HG02642 (cell line): ENCODE results near the gene DLG2.

Experiments
- ATAC-seq: cut with Tn5 transposase; IDR thresholded peaks from one replicate; pipeline ENCODE4 v1.9.1; 2021; ENCODE audit warnings: mild to moderate bottlenecking; ENCODE audit not compliant: unreplicated experiment, poor library complexity

DLG2 gene

DNA sequence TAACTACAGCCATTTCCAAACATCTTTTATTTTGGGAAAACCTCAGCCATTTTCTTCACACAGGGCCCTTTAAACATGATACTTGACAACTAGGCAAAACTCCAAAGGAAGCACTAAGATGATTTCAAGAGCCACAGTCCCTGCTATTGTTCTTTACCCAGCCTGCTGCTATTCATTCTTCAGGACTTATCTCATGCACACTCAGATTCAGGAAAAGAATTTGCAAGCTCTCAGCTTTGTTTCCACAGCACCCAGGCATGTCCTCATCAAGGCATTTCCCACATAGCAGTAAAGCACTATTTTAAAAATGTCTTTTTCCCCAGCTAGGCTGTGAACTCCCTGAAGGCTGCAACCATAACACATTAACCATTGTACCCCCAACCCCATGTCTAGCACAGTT is 1731.6 kb downstream of the DLG2 start:
- no peak for ATAC-seq

DNA sequence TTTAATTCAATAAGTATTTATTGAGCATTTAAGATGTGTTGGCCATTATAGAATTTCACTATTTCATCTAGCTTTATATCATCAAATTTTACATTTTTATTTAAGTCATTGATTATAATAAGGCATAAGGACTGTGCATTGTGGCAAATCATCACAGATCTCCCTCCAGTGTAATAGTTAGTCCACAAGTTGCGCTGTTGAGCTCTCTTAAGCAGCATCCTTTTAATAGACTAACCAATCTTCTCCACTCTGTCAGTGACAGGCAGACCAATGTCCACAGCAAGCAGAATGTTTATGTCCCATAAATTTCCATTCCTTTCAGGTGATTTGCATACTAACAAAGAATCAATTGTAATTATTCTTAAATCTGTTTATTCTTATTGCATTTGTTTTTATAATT is 1745.7 kb downstream of the DLG2 start:
- ATAC-seq, result no peak

DNA sequence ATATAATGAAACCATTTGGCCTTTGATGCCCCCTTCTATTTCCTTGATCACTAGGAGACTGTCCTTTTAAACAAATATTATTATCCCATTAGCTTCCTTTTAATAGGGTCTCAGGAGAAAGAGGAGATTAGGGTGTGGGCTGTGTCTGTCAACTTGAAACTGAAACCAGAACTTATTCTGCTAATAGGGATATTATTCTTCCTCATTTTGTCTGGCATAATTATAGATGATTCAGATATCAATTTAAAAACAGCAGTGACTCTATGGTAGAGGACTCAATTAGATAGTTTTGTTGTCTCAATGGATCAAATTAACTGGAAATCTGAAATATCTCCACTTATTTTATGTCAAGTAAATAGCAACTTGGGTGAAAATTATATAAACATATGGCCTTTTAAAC is 1756.1 kb downstream of the DLG2 start:
- ATAC-seq, result no peak

DNA sequence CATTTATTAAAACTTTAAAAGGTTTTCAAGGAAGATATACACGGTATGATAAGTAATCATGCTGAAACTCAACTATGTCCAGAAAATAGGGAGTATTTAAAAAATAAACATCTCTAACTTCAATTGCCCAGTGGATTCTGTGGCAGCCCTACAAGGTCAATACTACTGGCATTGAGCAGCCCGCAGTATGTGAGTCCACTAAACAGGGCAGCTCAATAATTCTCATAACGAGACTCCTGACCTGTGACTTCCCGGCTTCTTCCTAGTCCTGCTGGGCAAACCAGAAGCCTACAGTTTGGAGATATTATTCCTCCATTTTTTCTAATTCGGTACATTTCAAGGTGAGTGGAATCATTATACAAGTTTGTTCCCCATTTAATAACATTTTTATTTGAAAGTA is 1760.5 kb downstream of the DLG2 start:
- no peak for ATAC-seq

DNA sequence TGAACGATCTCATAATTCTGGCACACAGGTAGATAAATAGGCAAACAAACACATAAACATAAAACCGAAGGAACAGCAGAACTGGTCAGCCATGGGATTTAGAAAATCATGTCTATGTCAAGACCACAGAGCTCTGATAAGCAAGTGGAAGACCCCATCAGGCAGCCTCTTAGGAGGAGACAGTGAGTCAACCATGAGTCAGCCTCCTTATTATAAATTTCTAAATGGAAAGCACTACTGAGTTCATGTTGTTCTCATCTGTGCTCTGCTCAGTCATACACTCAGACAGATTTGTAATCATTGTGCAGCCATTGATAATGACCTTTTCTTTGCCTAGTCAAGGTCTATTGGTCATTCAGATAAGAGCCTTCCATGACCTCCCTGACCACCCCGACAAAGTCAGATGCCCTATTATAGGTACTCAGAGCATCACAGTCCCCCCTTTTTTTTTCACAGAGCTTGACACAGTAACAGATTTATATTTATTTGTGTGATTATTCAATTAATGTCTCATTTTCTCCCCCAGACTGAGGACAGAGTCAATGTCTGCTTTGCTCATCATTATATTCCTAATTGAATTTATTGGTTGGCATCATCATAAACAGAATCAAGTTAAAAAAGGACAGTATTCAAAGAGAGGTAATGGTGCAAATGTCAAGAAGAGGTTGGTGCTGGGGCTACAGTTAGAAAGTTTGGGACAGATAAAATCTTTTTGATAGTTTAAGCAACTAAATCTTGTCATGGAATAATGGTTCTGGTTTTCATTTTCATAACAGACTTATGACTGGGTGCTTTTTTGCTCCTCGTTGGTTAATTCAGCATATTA is 1761.3 kb downstream of the DLG2 start:
- no peak for ATAC-seq

DNA sequence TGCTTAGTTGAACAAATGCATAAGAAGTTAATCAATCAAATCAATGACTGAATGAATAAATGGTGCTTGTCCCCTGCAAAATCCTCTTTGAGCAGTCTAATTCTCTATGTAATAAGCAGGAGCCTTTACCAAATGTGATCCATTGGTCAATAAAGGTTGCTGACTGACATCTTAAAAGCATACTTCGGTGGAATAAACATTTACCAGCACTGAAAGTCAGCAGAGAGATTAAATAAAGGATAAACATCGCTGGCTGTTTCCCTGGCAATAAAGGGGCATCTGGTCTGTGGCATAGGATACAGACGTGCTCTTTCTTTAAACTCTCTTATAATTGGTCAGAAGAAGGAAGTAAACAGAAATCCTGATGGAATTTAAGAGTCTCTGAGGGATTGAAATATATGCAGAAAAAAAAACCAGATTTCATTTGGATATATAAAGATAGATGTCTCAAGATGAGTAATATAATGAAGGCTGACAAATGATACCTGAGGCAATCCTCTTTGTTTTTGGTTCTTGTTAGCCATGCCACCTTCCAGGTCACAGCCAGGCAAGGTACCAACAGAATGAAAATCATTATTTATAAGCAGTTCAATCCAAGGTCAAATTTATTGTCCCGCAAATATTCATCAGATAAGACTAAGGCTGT is 1762.6 kb downstream of the DLG2 start:
- ATAC-seq, result no peak

DNA sequence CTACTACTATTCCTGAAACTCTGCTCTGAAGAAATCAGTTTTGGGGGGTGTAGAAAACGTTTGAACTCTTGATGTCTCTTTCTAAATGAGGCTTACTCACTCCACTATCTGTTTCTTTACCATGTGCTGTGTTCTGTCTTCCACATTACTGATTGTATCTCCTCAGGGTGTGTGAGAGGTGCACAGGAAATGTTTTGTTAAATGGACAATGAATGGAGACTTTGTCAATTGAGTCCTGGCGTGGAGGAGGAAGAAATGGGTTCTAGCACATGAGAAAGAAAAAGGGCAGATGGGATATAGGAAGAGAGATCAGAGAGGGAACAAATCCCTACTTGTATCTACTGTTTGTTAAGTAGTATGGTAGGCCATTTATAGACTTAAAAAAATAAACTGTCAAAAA is 1763.9 kb downstream of the DLG2 start:
- ATAC-seq, result no peak

DNA sequence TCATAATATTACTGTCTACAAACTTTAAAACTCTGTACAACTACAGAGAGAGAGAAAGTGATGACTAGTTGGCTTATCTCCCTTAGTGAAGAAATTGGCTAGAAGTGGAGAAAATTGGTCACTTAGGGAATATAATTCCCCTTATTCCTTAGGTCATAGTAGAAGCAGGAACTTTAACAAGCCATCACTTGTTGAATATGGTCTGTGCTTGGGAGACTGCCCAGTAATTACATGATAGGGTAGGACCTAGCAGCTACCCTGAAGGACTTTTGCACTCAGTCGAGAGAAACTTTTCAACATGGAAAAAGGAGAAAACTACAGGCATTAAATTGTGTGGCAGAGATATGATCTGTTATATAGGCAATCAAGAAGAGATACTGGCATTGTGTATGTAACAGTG is 1764.5 kb downstream of the DLG2 start:
- no peak for ATAC-seq

DNA sequence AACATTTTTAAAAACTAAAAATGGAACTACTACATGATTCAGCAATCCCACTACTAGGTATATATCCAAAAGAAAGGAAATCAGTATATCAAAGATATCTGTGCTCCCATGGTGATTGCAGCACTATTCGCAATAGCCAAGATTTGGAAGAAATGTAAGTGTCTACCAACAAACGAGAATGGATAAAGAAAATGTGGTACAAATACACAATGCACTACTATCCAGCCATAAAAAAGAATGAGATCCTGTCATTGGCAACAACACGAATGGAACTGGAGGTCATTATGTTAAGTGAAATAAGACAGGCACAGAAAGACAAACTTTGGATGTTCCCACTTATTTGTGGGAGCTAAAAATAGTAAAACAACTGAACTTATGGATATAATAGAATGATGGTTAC is 1765.1 kb downstream of the DLG2 start:
- no peak for ATAC-seq

DNA sequence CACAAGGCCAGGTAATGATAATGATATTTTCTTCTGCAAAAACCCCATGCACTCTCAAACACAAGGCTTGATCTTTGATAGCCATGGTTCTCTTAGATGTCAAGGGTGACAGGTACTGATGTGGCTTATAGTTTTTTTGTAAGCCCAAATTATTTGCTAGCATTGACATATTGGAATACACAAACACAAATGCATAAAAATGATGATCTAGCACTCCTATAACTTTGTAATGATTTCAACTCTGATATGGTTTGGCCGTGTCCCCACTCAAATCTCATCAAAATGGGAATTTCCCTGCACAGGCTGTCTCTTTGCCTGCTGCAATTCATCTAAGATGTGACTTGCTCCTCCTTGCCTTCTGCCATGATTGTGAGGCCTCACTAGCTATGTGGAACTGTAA is 1768.5 kb downstream of the DLG2 start:
- no peak for ATAC-seq

DNA sequence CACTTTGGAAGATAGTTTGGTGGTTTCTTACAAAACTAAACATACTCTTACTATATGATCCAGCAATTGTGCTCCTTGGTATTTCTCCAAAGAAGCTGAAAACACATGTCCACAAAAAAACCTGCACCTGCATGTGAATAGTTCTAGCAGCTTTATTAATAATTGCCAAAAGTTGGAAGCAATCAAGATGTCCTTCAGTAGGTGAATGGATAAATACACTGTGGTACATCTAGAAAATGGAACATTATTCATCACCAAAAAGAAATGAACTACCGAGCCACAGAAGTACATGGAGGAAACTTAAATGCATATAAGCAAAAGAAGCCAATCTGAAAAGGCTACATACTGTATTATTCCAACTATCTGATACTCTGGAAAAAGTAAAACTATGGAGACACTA is 1771.9 kb downstream of the DLG2 start:
- ATAC-seq, result no peak

DNA sequence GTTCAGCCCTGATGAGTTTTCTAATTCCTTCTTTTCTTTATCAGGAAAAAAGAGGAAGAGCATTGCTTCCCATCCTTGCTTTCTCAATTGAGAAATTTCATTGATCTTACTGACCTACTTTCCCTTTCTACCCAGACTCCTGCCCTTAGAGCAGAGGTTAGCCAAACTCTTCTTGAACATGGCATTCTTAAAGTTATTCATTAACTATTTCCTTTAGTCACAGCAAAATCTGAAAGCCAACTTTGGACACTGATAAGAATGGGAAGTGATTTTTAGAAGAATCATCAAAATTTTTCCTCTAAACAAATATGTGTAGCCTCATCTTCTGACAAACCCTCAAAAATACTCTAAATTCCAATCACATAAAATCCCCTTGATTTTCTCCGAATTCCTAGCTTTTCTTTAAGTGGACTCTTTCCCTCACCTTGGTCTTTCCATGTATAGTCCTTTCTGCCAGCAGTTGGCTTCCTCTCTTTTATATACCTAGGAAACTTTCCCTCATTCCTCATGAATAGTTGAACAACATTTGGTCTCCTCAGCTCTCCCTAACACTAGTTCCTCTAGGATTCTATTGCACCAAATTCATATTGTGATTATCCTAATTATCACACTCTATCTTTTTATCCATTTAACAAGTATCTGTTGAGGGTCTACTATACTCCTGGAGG is 1774.2 kb downstream of the DLG2 start:
- ATAC-seq, result no peak

DNA sequence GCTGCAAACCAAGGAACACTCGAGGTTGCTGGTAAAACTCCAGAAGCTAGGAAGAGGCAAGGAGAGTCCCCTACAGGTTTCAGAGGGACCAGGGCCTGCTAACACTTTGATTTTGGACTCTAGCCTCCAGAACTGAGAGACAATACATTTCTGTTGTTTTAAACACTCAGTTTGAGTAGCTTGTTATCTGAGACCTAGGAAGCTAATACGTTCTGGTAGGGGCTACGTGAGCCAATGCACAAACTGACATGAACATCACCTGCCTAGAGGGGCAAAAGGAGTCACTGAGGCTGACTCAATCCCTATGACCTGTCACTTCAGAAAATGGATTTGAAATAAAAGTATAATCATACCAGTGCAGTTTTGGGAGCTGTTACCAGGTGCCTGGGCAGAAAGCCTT is 1775.1 kb downstream of the DLG2 start:
- ATAC-seq, result no peak

DNA sequence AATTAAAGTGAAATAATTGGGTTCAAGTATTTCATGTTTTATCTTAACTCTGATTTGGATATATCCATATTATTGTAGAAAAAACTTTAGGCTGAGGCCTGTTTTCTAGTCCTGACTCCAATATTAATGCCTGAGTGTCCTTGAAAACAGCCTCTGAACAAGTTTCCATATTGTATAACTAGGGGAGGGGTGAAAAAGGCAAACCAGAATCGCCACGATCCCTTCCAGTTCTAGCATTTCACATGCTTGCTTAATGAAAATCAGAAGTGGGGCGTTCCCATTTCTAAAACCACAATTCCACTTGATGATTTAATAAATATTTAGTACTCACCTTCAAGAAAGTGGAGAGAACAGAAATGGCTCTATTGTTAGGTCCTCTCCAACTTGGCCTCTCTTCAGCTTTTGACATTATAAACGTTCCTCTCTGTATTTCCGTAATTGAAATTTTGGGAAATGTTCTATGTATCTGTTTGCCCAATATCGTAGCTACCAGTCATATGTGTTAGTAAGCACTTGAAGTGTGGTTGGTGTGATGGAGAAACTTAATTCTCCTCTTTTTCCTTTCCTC is 1779.6 kb downstream of the DLG2 start:
- no peak for ATAC-seq

DNA sequence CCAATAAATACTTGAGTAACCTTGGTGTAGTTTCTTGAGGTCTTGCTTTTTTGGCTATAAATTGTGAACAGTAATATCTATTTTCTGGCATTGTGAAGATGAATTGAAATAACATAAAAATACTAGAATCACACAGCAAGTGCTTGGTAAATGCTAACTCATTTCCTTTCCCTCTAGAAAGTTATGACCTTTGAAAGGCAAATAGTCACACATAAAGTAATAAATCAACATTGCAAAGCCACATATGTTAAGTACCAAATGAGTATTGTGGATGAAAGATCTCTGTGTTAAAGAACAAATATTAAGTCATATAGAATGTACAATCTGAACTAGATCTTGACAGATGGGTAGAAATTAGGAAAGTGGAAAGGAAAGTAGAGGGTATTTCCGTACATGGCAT is 1781.3 kb downstream of the DLG2 start:
- no peak for ATAC-seq

DNA sequence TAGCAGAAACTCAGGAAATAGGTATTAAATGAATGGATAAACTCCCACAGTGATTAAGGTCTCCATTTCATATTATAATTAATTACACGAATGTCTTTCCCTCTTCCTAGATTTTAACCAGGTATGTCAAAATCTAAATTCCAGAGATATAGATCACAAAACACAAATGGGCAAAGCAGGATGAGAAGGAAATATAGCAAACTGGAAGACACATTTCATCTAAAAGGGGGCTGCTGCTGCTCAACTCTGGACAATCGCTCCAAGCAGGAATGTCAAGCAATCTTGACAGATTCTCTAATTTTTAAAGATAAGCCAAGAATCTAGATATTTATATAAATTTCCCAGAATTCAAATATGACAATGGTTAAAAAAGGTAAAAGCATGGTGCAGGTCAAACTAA is 1786.8 kb downstream of the DLG2 start:
- no peak for ATAC-seq

DNA sequence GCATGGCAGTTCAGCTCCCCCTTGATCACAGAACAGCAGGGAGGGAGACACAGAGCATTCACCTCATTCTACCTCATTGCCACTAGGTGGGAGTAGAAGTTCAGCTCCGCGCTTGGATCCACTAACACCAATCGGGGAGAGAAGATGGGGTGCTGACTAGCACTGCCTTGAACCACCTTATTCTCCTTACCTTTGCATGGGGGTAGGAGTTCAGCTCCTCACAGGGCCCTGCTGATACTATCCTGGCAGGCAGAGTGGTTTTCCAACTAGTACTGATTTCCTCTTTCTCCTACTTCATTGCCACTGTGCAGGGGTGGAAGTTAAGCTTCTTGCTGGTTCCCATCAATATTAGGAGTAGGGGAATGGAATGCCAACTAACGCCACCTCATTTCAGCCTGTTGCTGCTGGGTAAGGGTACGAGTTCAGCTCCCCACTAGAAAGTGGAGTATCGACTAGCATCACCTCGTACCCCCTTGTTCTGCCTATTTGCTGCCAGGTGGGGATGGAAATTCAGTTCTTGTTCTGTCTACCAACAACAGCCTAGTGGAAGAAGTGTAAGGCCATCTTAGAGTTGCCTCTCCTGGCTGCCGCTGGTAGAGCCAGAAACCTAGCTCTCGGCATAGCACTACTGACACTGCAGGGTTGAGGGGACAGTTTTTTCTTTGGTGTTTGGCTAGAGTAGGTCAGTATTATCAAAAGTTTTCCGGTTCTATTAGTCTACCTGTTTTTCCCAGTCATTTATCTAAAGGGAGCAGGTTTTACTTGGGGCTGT is 1790.1 kb downstream of the DLG2 start:
- peak; percentile 86 for ATAC-seq

DNA sequence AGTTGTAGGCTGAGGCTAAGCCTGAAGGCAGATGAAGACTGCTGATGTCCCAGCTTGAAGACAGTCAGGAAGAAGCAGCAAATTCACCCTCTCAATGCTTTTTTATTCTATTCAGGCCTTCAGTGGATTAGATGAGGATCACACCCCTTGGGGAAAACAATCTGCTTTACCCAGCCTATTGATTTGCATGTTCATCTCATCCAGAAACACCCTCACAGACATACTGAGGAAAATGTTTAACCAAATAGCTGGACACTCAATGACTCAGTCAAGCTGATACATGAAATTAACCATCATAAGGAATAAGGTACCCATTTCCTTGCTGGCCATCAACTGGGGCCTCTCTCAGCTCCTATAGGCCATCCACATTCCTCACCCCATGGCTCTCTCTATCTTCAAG is 1791.1 kb downstream of the DLG2 start:
- ATAC-seq, result no peak

DNA sequence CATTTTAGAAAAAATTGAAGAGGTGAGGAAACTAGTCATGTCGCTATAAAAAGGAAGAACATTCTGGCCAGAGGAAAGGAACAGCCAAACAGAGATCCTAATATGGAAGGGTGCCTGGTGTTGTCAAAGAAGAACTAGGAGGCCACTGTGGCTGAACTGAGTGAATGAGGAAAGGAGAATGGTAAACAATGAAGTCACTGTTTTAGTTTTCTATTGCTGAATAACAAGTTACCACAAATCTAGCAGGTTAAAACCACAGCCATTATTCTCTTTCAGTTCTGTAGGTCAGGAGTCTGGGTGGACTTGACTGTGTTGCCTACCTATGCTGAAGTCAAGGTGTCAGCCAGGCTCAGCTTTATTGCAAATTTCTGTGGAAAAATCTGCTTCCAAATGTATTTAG is 1791.7 kb downstream of the DLG2 start:
- ATAC-seq, result peak; percentile 77

DNA sequence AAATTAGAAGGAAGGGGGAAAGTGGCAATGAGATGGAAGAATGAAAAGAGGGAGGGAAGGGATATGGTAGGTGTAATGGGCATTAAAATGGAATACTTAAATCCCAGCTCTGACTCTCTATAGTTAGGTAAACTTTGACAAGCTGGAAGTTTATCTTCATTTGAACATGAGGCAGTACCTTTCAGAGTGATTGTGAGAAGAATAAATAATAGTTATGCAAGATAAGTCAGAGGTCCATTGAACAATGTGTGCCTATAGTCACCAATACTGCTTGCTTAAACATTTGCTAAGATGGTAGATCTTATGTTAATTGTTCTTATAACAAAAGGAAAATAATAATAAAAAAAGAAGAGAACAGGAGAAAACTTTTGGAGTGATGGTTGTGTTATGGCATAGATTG is 1795.2 kb downstream of the DLG2 start:
- ATAC-seq, result no peak
